Keratinocyte (primary cell): ENCODE results near the gene NRP2. TPM values are rescaled to one million over a fixed set of nuclear protein-coding genes. Genes with fewer than 3 reads are reported as not detected.

Experiments
- DNase-seq: peaks from one replicate; pipeline ENCODE4 v3.0.0-alpha.2; 2011; ENCODE audit warnings: low read depth, missing footprints, low spot score
- FAIRE-seq: peaks from 2 replicates; lab custom pipeline; 2011; peaks lifted over from hg19 to GRCh38; lab: Jason Lieb, UNC
- H2AFZ ChIP-seq: 2 replicates; pipeline ENCODE4 v1.6.0; 2012; ENCODE audit warnings: low read length, control low read depth, inconsistent platforms; ENCODE audit not compliant: control insufficient read depth
- H3K27ac ChIP-seq: 2 replicates; pipeline ENCODE4 v1.5.1; 2011; ENCODE audit warnings: low read length; ENCODE audit not compliant: control insufficient read depth, insufficient read depth
- H3K27me3 ChIP-seq: 3 replicates; pipeline ENCODE4 v1.6.0; 2011; ENCODE audit warnings: low read length; ENCODE audit not compliant: control insufficient read depth, insufficient read depth; ENCODE audit errors: extremely low read depth
- H3K36me3 ChIP-seq, 2 experiments: 2 replicates in 1 of 2; 3 replicates in 1 of 2; pipeline ENCODE4 v1.5.1; 2011; ENCODE audit warnings: low read length in 2 of 2, mild to moderate bottlenecking in 1 of 2; ENCODE audit not compliant: control insufficient read depth in 2 of 2, insufficient read depth in 2 of 2; ENCODE audit errors: extremely low read depth in 1 of 2
- H3K4me1 ChIP-seq: 3 replicates; pipeline ENCODE4 v1.5.1; 2011; ENCODE audit warnings: low read length; ENCODE audit not compliant: control insufficient read depth, insufficient read depth; ENCODE audit errors: extremely low read depth
- H3K4me2 ChIP-seq: 3 replicates; pipeline ENCODE4 v1.6.0; 2011; ENCODE audit warnings: low read depth, low read length; ENCODE audit not compliant: control insufficient read depth, insufficient read depth; ENCODE audit errors: extremely low read depth
- H3K4me3 ChIP-seq, 3 experiments: fragments of 200-600 bp in 1 of 3; sonication (generic) in 1 of 3; 2 replicates in 2 of 3; 3 replicates in 1 of 3; pipeline ENCODE4 v1.5.1; 2011 to 2016; ENCODE audit warnings: low read length in 3 of 3, mild to moderate bottlenecking in 3 of 3, control low read depth in 2 of 3, inconsistent platforms in 1 of 3, low read depth in 1 of 3, mixed read lengths in 1 of 3, mixed run types in 1 of 3, moderate library complexity in 1 of 3; ENCODE audit not compliant: control insufficient read depth in 2 of 3, insufficient read depth in 2 of 3; ENCODE audit errors: extremely low read depth in 1 of 3
- H3K79me2 ChIP-seq: 2 replicates; pipeline ENCODE4 v1.6.0; 2012; ENCODE audit warnings: low read length; ENCODE audit not compliant: control insufficient read depth, insufficient read depth
- H3K9ac ChIP-seq: 3 replicates; pipeline ENCODE4 v1.6.0; 2011; ENCODE audit warnings: low read length; ENCODE audit not compliant: control insufficient read depth, insufficient read depth; ENCODE audit errors: extremely low read depth
- H3K9me1 ChIP-seq: 3 replicates; pipeline ENCODE4 v1.6.0; 2011; ENCODE audit warnings: low read length; ENCODE audit not compliant: control insufficient read depth, insufficient read depth; ENCODE audit errors: extremely low read depth
- H3K9me3 ChIP-seq: 2 replicates; pipeline ENCODE4 v1.5.1; 2012; ENCODE audit warnings: low read depth, low read length; ENCODE audit not compliant: control insufficient read depth
- H4K20me1 ChIP-seq: 3 replicates; pipeline ENCODE4 v1.6.0; 2011; ENCODE audit warnings: low read length; ENCODE audit not compliant: control insufficient read depth, insufficient read depth; ENCODE audit errors: extremely low read depth
- CTCF ChIP-seq, 3 experiments: IDR thresholded peaks in 1 of 3; conservative IDR thresholded peaks in 1 of 3; optimal IDR thresholded peaks in 1 of 3; 2 replicates in 2 of 3; 3 replicates in 1 of 3; pipeline versions ENCODE3 to v1.5.1; 2011; ENCODE audit warnings: low read length in 3 of 3, mild to moderate bottlenecking in 3 of 3, moderate library complexity in 2 of 3, control low read depth in 1 of 3, inconsistent platforms in 1 of 3; ENCODE audit not compliant: insufficient read depth in 2 of 3; ENCODE audit errors: extremely low read depth in 1 of 3
- EZH2 ChIP-seq: IDR thresholded peaks from one replicate; pipeline ENCODE4 v1.6.1; 2012; ENCODE audit warnings: inconsistent platforms, mild to moderate bottlenecking, low read length, moderate library complexity
- dilution Hi-C: fragments of 300-500 bp; cut with MboI; formaldehyde crosslinking; loops from one replicate; pipeline ENCODE4 v1.7.0; 2020; ENCODE audit warnings: low sequenced_read_pairs; ENCODE audit not compliant: extremely low pct_ligation_motif_present
- polyA plus RNA-seq, 5 experiments: library from polyadenylated mRNA; depleted of rRNA in 3 of 5; stranded (reverse) in 3 of 5; stranded (forward) in 1 of 5; unstranded in 1 of 5; fragments of >200 nt; gene quantifications; 1 replicate in 1 of 5; 2 replicates in 3 of 5; 3 replicates in 1 of 5; pipeline versions ENCODE4 v1.2.1 to v1.2.3, GENCODE V29; 2011 to 2012; ENCODE audit warnings: missing spikeins in 2 of 5, low read depth in 1 of 5, low replicate concordance in 1 of 5

The NRP2 gene
- polyA plus RNA-seq, 1 donor (not counting 4 experiments of a cell fraction or from before 2014, with no cell fraction given), result 20.6 TPM

GRCh38 chr2:205678541-205679142 lies 3.7 kb upstream of the NRP2 start:
- H3K9me1 ChIP-seq, result no peaks in the 10 kb centered on the region
- H4K20me1 ChIP-seq, result no peaks in the 10 kb centered on the region
- H3K9me3 ChIP-seq, result no peaks in the 10 kb centered on the region
- H3K36me3 ChIP-seq, result no peaks in the 10 kb centered on the region
- H3K79me2 ChIP-seq, result peaks cover 8% of the 10 kb centered on the region
- peak overlapping the region in 2 of 3 experiments; percentile 39 to 45 for H3K4me3 ChIP-seq
- peak overlapping the region; percentile 72 for H3K4me2 ChIP-seq
- no peaks in the 10 kb centered on the region for H3K27me3 ChIP-seq
- dilution Hi-C loops, result no loop called here
- peaks cover 39% of the 10 kb centered on the region for H3K4me1 ChIP-seq
- H3K27ac ChIP-seq, result peak overlapping the region; percentile 91
- H3K9ac ChIP-seq, result peak overlapping the region; percentile 50
- peak overlapping the region; percentile 74 for H2AFZ ChIP-seq
- DNase-seq (no peak), FAIRE-seq (peak; percentile 99)
- no peak for TF ChIP-seq EZH2
- no peak for TF ChIP-seq CTCF (optimal IDR thresholded peaks at IDR 0.05 in 1 of 3, IDR thresholded peaks at IDR 0.05 in 1 of 3, conservative IDR thresholded peaks at IDR 0.05 in 1 of 3; ENCODE audit: extremely low read depth in 1 of 3, insufficient read depth in 2 of 3, low read length in 3 of 3)

- peak overlapping the region; percentile 91 for H3K27ac ChIP-seq
These were observed 2.8 kb upstream of the NRP2 start for GRCh38 chr2:205679410-205680009.

More at GRCh38 chr2:205679410-205680009, 2.8 kb upstream of the NRP2 start:
- FAIRE-seq, result no peak
- Histone ChIP-seq H2AFZ (peak overlapping the region; percentile 54), H4K20me1 (no peaks in the 10 kb centered on the region), H3K4me1 (peaks cover 48% of the 10 kb centered on the region), H3K4me2 (peak overlapping the region; percentile 72), H3K79me2 (peaks cover 17% of the 10 kb centered on the region), H3K27me3 (no peaks in the 10 kb centered on the region), H3K9me1 (no peaks in the 10 kb centered on the region), H3K9ac (peak overlapping the region; percentile 67), H3K9me3 (no peaks in the 10 kb centered on the region), H3K36me3 (no peaks in the 10 kb centered on the region), H3K4me3 (peak overlapping the region in 2 of 3 experiments; percentile 39 to 43)
- TF ChIP-seq EZH2, result no peak
- no peak for TF ChIP-seq CTCF (optimal IDR thresholded peaks at IDR 0.05 in 1 of 3, IDR thresholded peaks at IDR 0.05 in 1 of 3, conservative IDR thresholded peaks at IDR 0.05 in 1 of 3; ENCODE audit: extremely low read depth in 1 of 3, insufficient read depth in 2 of 3, low read length in 3 of 3)
- DNase-seq, result peak; percentile 86
- dilution Hi-C loops, result no loop called here
